Vagina (tissue), 2 donors: ENCODE data around the gene SLC6A3.

Source experiments
- POLR2A ChIP-seq, 2 donors: fragments of 450-650 bp; IDR thresholded peaks; one replicate each; pipeline ENCODE4 v1.6.1; 2017; ENCODE audit warnings: antibody characterized with exemption in 2 of 2, mild to moderate bottlenecking in 2 of 2, moderate library complexity in 2 of 2
- POLR2AphosphoS5 ChIP-seq, 2 donors: sonication (generic); formaldehyde crosslinking; IDR thresholded peaks; one replicate each; pipeline ENCODE4 v1.9.0; 2017; ENCODE audit warnings: antibody characterized with exemption in 2 of 2, mild to moderate bottlenecking in 2 of 2, low read depth in 1 of 2; ENCODE audit not compliant: insufficient read depth in 1 of 2
- TF ChIP-seq, protein P1 (sequence below), 3 experiments: fragments of 450-650 bp in 2 of 3; fragments of 200-600 bp in 1 of 3; sonication (generic) in 1 of 3; IDR thresholded peaks; one replicate each; pipeline ENCODE4 v1.5.1; 2017 to 2019; ENCODE audit warnings: antibody characterized with exemption in 3 of 3, mild to moderate bottlenecking in 2 of 3, moderate library complexity in 2 of 3

DNA sequence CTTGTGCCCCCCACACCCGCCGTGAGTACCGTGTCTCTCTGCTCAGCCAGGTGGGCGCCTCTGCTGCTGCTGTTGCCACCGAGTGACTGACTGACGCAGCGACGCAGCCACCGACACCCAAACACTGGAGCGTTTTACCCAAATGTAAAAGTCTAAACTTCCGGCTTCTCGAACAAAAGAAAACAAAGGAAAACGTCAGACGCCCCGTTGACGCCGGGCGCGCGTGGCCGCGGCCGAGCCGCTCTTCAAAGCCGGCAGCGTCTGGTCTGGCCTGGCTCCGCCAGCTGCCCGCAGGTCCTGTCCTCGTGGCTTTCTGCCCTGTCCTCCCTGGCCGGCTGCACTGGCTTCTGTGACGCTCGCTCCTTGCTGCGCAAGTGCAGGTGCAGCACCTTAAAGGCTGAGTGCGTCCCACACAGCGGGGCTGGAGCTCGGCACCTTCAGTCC is 58.9 kb downstream of the SLC6A3 start:
- TF ChIP-seq POLR2A (IDR thresholded peaks at IDR 0.05) (no peak), POLR2AphosphoS5 (IDR thresholded peaks at IDR 0.05; ENCODE audit: insufficient read depth in 1 of 2, low read depth in 1 of 2) (no peak)
- TF ChIP-seq, protein P1, sequence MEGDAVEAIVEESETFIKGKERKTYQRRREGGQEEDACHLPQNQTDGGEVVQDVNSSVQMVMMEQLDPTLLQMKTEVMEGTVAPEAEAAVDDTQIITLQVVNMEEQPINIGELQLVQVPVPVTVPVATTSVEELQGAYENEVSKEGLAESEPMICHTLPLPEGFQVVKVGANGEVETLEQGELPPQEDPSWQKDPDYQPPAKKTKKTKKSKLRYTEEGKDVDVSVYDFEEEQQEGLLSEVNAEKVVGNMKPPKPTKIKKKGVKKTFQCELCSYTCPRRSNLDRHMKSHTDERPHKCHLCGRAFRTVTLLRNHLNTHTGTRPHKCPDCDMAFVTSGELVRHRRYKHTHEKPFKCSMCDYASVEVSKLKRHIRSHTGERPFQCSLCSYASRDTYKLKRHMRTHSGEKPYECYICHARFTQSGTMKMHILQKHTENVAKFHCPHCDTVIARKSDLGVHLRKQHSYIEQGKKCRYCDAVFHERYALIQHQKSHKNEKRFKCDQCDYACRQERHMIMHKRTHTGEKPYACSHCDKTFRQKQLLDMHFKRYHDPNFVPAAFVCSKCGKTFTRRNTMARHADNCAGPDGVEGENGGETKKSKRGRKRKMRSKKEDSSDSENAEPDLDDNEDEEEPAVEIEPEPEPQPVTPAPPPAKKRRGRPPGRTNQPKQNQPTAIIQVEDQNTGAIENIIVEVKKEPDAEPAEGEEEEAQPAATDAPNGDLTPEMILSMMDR (IDR thresholded peaks at IDR 0.05), result no peak
